MG63 (cell line): ENCODE data around the gene U2AF2. TPM values are rescaled to one million over a fixed set of nuclear protein-coding genes. Genes with fewer than 3 reads are reported as not detected.
A peak's percentile ranks its signal among the peaks of the same experiment; 100 is the strongest.

Experiments used
- DNase-seq: peaks from one replicate; pipeline ENCODE4 v3.0.0-alpha.2; 2020
- H3K27me3 ChIP-seq: fragments of 250-450 bp; sonication (Bioruptor Pico); 2 replicates; pipeline ENCODE4 v1.5.1; 2020; ENCODE audit warnings: mild to moderate bottlenecking, moderate library complexity
- H3K36me3 ChIP-seq: fragments of 250-450 bp; sonication (Bioruptor Pico); 2 replicates; pipeline ENCODE4 v1.5.1; 2020; ENCODE audit warnings: mild to moderate bottlenecking, moderate library complexity
- H3K4me3 ChIP-seq: fragments of 250-450 bp; sonication (Bioruptor Pico); 2 replicates; pipeline ENCODE4 v1.5.1; 2020; ENCODE audit warnings: mild to moderate bottlenecking, moderate library complexity
- H3K9me3 ChIP-seq: fragments of 250-450 bp; sonication (Bioruptor Pico); 2 replicates; pipeline ENCODE4 v1.5.1; 2020; ENCODE audit warnings: mild to moderate bottlenecking, moderate library complexity
- total RNA-seq: library from RNA; depleted of rRNA; stranded (reverse); fragments of >200 nt; shearing (Covaris generic); gene quantifications from 2 replicates; pipeline ENCODE4 v1.2.3, GENCODE V29; 2014; ENCODE audit warnings: low replicate concordance

Gene U2AF2
- total RNA-seq, 1 experiment from 2014 or later, result 226 TPM

DNA sequence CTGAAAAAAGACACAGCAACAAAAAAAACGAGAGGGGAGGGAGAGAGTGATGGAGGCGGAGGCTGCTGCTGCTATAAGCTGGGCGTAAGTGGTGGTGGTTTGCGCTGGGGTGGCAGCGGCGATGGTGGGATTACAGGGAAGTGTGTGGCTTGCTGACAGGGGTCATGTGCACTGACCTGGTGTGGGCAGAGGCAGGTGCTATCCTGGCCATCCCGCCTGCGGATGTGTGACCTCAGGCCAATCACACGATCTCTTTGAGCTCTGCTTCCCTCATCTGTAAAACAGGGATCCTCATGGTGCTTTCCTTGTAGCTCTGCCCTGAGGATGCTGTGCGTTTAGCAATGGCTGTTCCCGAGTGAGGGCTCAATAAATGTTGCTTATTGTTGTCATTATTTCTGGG, 17.3 kb upstream of the U2AF2 start:
- H3K27me3 ChIP-seq, result no peaks in the 10 kb centered on the region
- H3K36me3 ChIP-seq, result peaks cover 35% of the 10 kb centered on the region
- no peak for DNase-seq
- H3K9me3 ChIP-seq, result no peaks in the 10 kb centered on the region
- H3K4me3 ChIP-seq, result no peak overlapping the region

DNA sequence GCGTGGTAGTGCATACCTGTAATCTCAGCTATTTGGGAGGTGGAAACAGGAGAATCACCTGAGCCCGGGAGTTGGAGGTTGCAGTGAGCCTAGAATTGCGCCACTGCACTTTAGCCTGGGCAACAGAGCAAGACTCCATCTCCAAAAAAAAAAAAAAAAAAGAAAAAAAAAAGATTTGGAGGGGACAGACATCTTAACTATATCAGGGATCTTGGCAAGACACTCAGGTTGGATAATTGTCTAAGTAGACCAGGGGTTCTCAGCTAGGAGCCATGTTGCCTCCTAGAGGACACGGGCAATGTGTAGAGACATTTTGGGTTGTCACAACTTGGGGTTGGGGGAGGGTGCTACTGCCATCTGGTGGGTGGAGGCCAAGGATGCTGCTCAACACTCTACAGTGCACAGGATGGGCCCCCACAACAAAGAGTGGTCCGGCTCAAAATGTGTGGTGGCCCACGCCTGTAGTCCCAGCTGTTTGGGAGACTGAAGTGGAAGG, 15.9 kb upstream of the U2AF2 start:
- Histone ChIP-seq H3K4me3 (no peak overlapping the region; the same call in 1 of the 2 replicates), H3K36me3 (peaks cover 36% of the 10 kb centered on the region), H3K9me3 (no peaks in the 10 kb centered on the region), H3K27me3 (no peaks in the 10 kb centered on the region)
- DNase-seq, result peak; percentile 66

DNA sequence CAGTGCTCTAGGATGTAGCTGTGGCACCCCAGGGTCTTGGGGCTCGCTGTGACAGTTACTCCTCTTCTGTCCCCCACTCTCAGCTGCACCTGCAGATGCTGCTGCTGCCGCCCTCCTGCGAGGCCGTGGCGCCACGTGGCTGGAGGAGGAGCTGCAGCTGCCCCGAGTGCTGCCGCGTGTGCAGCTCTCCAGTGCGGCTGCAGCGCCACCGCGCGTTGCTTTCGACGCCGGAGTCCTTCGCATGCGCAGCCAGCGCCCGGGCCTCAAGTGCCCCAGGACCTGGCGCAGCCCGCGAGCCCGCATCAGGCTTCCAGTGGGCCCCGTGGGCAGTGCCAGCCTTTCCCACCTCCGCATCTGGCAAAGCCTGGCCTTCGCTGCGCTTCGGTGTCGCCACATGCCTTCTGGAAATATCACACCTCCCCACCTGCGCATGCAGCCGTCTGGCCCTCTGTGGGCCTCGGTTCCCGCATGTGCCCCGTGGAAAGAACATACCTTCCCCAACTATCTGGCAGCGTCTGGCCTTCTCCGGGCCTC, 14.7 kb upstream of the U2AF2 start:
- Histone ChIP-seq H3K27me3 (no peaks in the 10 kb centered on the region), H3K9me3 (no peaks in the 10 kb centered on the region), H3K36me3 (peaks cover 46% of the 10 kb centered on the region), H3K4me3 (peak overlapping the region; percentile 75)
- DNase-seq, result peak; percentile 70

DNA sequence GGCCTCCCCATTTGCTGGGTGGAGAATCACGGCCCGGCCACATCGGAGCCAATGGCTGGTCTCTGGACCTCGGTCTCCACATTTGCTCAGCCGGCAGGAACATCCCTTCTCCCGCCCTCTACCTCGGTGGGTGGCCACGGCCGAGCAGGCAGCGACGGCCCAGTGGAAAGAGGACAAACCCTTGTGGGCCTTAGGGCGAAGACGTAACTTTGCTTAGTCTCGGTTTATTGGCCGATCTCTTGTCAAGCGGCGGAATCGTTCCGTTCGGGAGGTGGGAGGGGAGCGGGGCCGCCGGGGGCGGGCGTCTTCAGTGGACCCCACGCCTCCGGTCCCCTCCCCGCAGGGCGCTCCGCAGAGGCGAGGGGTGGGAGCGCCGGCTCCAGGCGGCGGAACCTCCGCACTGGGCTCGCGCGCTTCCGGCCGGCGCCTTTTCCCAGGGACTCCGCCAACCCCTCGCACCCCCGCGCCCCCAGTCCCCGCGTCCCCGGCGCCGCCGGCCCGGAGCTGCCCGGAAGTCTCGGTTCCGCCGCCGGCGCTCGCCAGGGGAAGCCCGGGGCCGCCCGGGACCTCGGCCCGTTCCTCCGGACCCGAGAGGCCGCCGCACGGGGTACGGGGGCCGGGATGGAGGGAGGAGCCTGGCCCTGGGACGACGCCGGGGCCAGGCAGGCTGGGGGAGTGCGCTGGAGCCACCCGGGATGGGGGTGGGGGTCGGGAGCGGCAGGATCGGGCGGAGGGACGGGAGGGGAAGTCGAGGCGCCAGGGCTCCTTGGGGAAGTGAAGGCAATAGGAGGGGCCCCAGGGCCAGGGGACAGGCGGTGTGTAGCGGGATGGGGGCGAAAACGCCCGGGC, 14.0 kb upstream of the U2AF2 start, which contains the start of gene ZNF580:
Gene ZNF580 (plus strand): TSS at position 426 of the 849 bp plus-strand sequence. CDS start 1,507 bp downstream, outside the sequence.
- Histone ChIP-seq H3K9me3 (no peaks in the 10 kb centered on the region), H3K27me3 (no peaks in the 10 kb centered on the region), H3K36me3 (peaks cover 50% of the 10 kb centered on the region), H3K4me3 (peak within 1 kb of the TSS; percentile 75)
- peak; percentile 88 for DNase-seq

DNA sequence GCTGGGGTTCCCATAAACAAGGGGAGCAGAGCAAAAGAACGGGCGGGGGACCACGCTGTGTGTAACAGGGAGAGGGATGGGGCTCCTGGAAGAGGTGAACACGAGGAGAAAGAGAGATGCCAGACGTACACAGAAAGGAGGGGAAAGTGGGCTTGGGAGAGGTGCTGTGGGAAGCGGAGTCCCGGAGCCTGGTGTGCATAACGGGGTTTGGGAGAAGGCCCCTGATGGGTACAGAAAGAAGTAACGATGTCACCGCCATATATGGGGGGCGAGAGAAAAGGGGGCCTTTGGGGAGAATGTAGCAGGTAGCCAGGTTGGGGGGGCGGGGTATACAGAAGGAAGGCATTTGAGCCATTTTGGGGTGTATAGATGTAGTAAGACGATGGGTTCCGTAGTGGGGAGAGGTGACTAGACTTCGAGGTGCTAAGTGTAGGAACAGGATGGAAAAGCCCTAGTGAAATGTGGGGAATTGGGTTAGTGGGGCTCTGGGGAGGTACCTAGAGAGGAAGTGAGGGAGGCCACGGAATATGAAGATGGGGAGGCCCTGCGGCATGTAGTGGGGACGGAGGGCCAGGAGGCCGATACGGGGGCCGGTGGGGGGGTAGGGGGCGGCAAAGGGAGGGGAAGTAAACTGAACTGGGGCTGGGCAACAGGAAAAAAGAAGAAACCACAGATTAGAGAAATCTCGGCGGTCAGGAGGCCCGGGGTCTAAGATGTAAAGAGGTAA, 13.2 kb upstream of the U2AF2 start:
- Histone ChIP-seq H3K4me3 (peak overlapping the region; percentile 75), H3K36me3 (peaks cover 50% of the 10 kb centered on the region), H3K27me3 (no peaks in the 10 kb centered on the region), H3K9me3 (no peaks in the 10 kb centered on the region)
- no peak for DNase-seq

DNA sequence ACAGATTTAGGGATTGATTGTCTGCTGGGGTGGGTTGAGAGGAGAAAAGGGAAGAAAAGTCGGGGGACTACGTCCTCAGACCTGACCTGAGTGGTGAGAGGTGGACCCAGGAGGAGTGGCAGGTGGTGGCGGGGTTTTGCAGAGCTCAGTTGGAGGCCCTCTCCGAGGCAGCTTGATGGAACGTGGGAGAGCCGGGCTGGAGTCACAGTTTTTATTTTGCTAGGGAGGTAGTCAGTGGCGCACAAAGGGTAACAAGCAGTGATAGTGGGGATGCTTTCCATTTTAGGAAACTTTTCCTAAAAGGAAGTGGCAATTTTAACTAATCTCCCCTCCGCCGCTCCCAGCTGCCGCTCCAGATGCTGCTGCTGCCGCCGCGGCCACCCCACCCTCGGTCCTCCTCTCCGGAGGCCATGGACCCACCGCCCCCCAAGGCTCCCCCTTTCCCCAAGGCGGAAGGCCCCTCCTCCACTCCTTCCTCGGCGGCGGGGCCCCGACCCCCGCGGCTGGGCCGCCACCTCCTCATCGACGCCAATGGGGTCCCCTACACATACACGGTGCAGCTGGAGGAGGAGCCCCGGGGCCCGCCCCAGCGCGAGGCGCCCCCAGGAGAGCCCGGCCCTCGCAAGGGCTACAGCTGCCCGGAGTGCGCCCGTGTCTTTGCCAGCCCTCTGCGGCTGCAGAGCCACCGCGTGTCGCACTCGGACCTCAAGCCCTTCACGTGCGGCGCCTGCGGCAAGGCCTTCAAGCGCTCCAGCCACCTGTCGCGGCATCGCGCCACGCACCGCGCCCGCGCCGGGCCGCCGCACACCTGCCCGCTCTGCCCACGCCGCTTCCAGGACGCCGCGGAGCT, 12.5 kb upstream of the U2AF2 start:
- Histone ChIP-seq H3K36me3 (peaks cover 52% of the 10 kb centered on the region), H3K4me3 (peak overlapping the region; percentile 75), H3K27me3 (no peaks in the 10 kb centered on the region), H3K9me3 (no peaks in the 10 kb centered on the region)
- DNase-seq, result peak; percentile 35

DNA sequence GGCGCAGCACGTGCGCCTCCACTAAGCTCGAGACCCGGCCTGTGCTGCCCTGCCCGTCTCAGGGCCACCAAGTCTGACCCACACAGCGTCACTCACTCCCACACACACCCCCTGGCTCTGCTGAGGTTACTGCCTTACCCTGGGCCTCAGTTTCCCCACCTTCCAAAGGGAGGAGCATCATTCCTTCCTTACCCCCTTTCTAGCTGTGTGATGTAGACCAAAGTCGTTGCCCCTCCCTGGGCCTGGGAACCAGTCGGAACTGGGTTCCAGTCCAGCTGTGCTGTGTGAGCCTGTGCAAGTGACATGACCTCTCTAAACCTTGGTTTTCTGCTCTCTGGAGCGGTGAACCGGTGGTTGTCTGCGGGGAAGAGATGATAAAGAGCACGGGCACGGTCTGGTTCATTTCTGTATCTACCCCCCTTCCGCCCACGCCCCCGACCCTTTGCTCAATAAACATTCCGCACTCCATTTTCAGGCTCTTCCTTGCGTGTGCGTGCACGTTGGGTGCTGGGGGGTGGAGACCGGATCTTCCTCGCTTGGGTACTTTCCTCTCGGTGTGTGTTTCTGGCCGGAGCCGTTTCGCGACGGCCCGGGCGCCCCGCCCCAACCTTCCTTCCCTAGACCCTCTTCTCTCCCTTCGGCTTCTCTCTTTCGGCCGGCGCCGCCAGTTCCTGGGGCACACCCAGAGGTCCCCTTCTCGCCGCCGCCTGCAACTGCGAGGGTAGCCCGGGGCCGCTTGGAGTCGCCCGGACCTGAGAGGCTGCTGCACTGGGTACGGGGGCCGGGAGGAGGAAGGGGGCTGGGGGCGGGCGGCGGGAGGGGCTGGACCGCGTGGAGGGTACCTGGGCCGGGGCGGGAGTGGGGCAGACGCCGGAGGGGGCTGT, 11.6 kb upstream of the U2AF2 start, which contains the start of gene ZNF581:
Gene ZNF581 (plus strand): TSS at position 647 of the 884 bp plus-strand sequence. CDS start 923 bp downstream, outside the sequence.
- Histone ChIP-seq H3K9me3 (no peaks in the 10 kb centered on the region), H3K4me3 (peak within 1 kb of the TSS; percentile 75), H3K27me3 (no peaks in the 10 kb centered on the region), H3K36me3 (peaks cover 49% of the 10 kb centered on the region)
- peak; percentile 85 for DNase-seq

DNA sequence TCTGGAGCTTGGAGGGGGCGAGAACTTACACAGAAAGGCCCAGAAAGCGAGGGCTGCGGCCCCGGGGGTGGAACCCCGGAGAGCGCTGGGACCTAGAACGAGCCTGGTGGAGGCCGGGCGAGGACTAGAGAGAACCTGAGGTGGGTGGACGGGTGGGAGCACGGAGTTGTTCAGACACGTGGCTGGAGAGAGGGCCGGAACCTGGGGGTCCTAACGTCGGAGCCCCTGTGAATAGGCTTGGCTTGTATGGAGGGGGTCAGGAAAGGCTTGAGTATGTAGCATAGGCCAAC, 11.0 kb upstream of the U2AF2 start:
- H3K36me3 ChIP-seq, result peaks cover 45% of the 10 kb centered on the region
- no peaks in the 10 kb centered on the region for H3K27me3 ChIP-seq
- H3K4me3 ChIP-seq, result peak overlapping the region; percentile 75
- no peak for DNase-seq
- H3K9me3 ChIP-seq, result no peaks in the 10 kb centered on the region

DNA sequence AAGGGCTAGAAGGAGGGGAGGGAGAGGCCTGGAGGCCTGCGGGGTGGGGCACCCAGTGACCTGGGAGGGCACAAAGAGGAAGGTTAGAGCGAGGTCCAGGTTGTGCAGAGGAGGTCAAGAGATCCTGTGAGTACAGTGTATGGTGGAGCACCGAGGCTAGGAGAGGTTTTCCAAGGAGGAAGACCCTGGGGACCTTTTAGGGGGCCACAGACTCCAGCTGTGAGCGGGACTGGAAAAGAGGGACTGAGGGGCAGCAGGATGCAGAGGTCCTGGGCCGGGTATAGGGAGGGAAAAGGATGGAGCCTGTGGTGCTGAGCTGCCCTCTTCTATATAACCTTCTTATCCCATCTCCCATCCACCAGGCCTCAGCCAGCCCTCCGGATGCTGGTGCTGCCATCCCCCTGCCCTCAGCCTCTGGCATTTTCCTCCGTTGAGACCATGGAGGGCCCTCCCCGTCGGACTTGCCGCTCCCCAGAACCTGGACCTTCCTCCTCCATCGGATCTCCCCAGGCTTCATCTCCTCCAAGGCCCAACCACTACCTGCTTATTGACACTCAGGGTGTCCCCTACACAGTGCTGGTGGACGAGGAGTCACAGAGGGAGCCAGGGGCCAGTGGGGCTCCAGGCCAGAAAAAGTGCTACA, 10.5 kb upstream of the U2AF2 start:
- no peaks in the 10 kb centered on the region for H3K9me3 ChIP-seq
- DNase-seq, result no peak
- H3K36me3 ChIP-seq, result peaks cover 41% of the 10 kb centered on the region
- no peaks in the 10 kb centered on the region for H3K27me3 ChIP-seq
- peak overlapping the region; percentile 75 for H3K4me3 ChIP-seq

DNA sequence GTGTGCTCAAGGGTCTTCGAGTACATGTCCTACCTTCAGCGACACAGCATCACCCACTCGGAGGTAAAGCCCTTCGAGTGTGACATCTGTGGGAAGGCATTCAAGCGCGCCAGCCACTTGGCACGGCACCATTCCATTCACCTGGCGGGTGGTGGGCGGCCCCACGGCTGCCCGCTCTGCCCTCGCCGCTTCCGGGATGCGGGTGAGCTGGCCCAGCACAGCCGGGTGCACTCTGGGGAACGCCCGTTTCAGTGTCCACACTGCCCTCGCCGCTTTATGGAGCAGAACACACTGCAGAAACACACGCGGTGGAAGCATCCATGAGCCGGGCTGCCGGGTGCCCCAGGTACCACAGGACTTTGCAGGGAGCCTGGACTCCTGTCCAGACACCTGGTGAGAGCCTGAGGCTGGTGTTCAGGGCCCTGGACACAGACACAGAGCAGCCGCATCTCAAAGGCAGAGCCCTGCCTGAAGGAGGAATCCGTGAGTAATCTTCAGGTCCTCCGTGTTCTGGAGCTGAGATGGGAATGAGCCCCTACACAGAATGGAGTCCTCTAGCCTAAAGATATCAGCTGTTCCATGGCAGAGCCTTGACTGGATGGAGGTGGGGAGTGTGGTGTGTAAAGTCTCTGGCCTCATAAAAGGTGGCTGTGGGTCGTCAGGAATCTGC, 9.9 kb upstream of the U2AF2 start:
- Histone ChIP-seq H3K9me3 (no peaks in the 10 kb centered on the region), H3K4me3 (peak overlapping the region; percentile 75), H3K36me3 (peaks cover 40% of the 10 kb centered on the region), H3K27me3 (no peaks in the 10 kb centered on the region)
- no peak for DNase-seq

DNA sequence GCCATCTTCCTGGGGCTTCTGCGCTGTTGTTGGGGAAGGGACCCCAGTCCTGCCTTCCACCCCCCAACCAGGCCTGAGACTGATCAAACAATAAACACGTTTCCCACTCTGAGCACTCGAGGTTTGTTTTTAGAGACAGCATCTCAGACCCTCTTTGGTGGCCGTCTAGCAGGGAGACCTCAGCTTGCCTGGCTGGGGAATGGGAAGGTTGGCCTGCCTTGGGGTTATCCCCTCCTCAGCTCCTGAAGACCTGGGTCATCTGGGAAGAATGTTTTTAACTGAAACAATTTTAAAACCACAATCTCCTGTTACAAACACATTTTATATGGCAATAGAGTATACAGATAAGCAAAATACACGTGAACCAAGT, 9.3 kb upstream of the U2AF2 start:
- DNase-seq, result no peak
- Histone ChIP-seq H3K4me3 (peak overlapping the region; percentile 75; the same call in 1 of the 2 replicates), H3K27me3 (no peaks in the 10 kb centered on the region), H3K36me3 (peaks cover 40% of the 10 kb centered on the region), H3K9me3 (no peaks in the 10 kb centered on the region)

DNA sequence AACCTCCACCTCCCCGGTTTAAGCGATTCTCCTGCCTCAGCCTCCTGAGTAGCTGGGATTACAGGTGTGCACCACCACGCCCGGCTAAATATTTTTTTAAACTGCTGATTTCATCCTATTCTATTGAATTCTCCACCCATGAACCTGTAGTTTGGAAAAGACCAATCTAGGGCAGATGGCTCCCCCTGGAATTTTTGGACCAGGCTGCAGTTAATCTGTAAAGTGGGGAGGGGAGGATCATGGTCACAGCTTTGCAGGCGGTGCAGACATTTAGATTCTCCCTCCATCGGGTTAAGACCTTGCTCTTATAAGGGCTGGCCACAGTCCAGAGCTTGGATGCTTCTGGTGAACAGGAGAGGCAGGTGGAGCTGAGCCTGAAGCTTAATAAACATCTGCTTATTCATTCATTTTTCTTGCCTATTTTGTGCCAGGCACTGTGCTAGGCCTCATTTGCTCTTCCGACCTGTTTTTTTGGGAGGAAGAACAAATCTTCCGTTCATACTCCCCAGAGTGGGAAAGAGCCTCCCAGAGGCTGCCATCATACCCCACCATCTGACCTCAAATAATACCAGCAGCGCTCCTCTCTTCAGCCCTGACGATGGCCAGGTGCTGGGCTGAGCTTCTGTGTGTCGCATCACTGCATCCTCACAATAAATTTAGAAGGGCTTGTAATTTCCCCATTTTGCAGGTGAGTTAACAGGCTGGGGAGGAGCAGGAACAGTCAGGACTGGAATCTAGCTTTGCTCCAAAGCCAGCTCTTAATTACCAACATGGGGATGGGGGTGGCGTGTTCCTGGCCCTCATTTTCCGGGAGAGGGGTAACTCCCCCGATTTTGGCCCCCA, 7.7 kb upstream of the U2AF2 start:
- H3K9me3 ChIP-seq, result no peaks in the 10 kb centered on the region
- no peak for DNase-seq
- peak overlapping the region; percentile 83 for H3K4me3 ChIP-seq
- peaks cover 40% of the 10 kb centered on the region for H3K36me3 ChIP-seq
- no peaks in the 10 kb centered on the region for H3K27me3 ChIP-seq

DNA sequence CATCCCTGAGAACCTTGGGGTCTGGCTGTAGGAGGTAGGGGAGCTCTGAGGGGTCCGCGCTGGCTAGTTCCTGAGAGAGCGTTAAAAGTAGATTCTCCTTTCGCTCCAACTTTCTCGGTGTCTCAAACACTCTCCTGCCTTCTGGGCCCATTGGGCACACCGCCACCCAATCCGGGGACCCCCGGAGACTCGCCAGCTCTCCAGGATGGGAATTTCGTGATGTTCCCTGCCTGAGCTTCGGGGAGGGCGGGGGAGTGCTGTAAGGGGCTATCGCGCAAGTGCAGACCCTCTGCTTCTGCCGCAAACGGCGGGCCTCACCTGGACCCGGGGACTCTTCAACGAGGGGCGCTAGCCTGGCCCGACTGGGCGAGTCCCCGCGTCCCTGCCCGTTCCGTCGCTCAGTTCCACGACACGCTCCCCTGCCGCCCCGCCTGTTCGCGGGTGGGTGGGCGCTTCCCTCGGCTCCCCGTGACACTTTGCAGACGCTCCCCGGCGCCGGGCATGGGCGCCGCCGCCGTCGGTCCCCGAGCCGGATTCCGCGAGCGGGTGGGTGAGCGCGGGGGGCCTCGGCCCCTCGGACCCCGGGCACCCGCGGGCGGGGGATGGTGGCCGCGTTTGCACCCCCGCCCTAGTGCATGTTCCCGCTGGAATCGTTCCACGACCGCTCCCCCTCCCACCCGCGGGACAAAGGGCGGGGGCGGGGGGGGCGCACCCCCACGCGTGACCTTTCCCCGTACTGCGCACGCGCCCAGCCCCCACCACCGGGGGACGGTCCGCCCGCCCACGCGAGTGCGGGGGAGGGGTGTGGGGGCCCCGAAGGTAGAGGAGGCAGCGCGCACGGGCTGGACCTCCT, 6.9 kb upstream of the U2AF2 start, which contains the start of gene CCDC106:
Gene CCDC106 (plus strand): TSS at position 481 of the 853 bp plus-strand sequence. CDS start 835 bp downstream, outside the sequence.
- H3K4me3 ChIP-seq, result peak within 1 kb of the TSS; percentile 83
- no peaks in the 10 kb centered on the region for H3K9me3 ChIP-seq
- H3K27me3 ChIP-seq, result no peaks in the 10 kb centered on the region
- peak; percentile 74 for DNase-seq
- peaks cover 40% of the 10 kb centered on the region for H3K36me3 ChIP-seq
